PC-9 (cell line): Measurements from ENCODE around the gene GCFC2. TPM values are rescaled to one million over a fixed set of nuclear protein-coding genes. Genes with fewer than 3 reads are reported as not detected.
A peak's percentile ranks its signal among the peaks of the same experiment; 100 is the strongest.

Source experiments
- BruUV-seq: library from RNA; stranded (reverse); fragments of 400-500 nt; replicated peaks from 2 replicates; lab custom pipeline; 2021; lab: Mats Ljungman, UMichigan
- CTCF ChIA-PET: fragments of 300-600 bp; sonication (Branson Sonifier 250); formaldehyde crosslinking; loops from one replicate; lab custom pipeline; 2022; ENCODE audit warnings: antibody characterized with exemption; lab: Charles Lee
- POLR2A ChIA-PET: fragments of 300-600 bp; sonication (Branson Sonifier 250); formaldehyde crosslinking; loops from one replicate; lab custom pipeline; 2022; ENCODE audit warnings: antibody characterized with exemption; ENCODE audit not compliant: unreplicated experiment; lab: Charles Lee
- DNase-seq, 2 experiments: peaks; one replicate each; pipeline versions ENCODE4 v3.0.0 to v3.0.0-alpha.2; 2015 to 2022; ENCODE audit warnings: mixed read lengths in 1 of 2
- H2AFZ ChIP-seq: fragments of 200-600 bp; sonication (generic); 2 replicates; pipeline ENCODE4 v1.8.1; 2017; ENCODE audit warnings: antibody characterized with exemption
- H3F3A ChIP-seq: fragments of 200-600 bp; sonication (generic); 2 replicates; pipeline ENCODE4 v1.8.1; 2017; ENCODE audit warnings: antibody characterized with exemption, mild to moderate bottlenecking, low read depth; ENCODE audit not compliant: insufficient read depth
- H3K27ac ChIP-seq: fragments of 200-600 bp; sonication (generic); 2 replicates; pipeline ENCODE4 v1.6.1; 2016; ENCODE audit warnings: mixed run types
- H3K27me3 ChIP-seq: fragments of 200-600 bp; sonication (generic); 2 replicates; pipeline ENCODE4 v1.6.1; 2016; ENCODE audit warnings: low read depth, mixed run types; ENCODE audit not compliant: insufficient read depth
- H3K36me3 ChIP-seq: fragments of 200-600 bp; sonication (generic); 2 replicates; pipeline ENCODE4 v1.6.1; 2016; ENCODE audit warnings: low read depth, mixed run types
- H3K4me1 ChIP-seq: fragments of 200-600 bp; sonication (generic); replicated peaks from 2 replicates; pipeline ENCODE4 v1.6.1; 2016; ENCODE audit warnings: mixed run types; ENCODE audit not compliant: insufficient read depth
- H3K4me2 ChIP-seq: fragments of 200-600 bp; sonication (generic); 2 replicates; pipeline ENCODE4 v1.6.1; 2017; ENCODE audit warnings: mixed run types
- H3K4me3 ChIP-seq: fragments of 200-600 bp; sonication (generic); 2 replicates; pipeline ENCODE4 v1.6.1; 2016; ENCODE audit warnings: mixed run types
- H3K79me2 ChIP-seq: fragments of 200-600 bp; sonication (generic); 2 replicates; pipeline ENCODE4 v1.6.1; 2017; ENCODE audit warnings: low read depth, mixed run types
- H3K9me2 ChIP-seq: fragments of 200-600 bp; sonication (generic); 2 replicates; pipeline ENCODE4 v1.8.1; 2017; ENCODE audit warnings: mild to moderate bottlenecking; ENCODE audit not compliant: insufficient read depth
- H3K9me3 ChIP-seq: fragments of 200-600 bp; sonication (generic); 2 replicates; pipeline ENCODE4 v1.8.1; 2016; ENCODE audit warnings: low read depth; ENCODE audit not compliant: insufficient read depth
- H4K20me1 ChIP-seq: fragments of 200-600 bp; sonication (generic); 2 replicates; pipeline ENCODE4 v1.8.1; 2017; ENCODE audit not compliant: insufficient read depth
- EZH2 ChIP-seq: fragments of 200-600 bp; sonication (generic); IDR thresholded peaks from 2 replicates; pipeline ENCODE4 v1.8.0; 2017; ENCODE audit warnings: antibody characterized with exemption, low read depth
- intact Hi-C: fragments of 100-400 bp; cut with micrococcal nuclease; formaldehyde crosslinking; loops from one replicate; pipeline ENCODE4 v1.10.0; 2022; ENCODE audit not compliant: unreplicated experiment
- total RNA-seq: library from RNA; stranded (reverse); gene quantifications from 2 replicates; pipeline ENCODE4 v1.2.3, GENCODE V29; 2021
- TF ChIP-seq, protein P1 (sequence below): fragments of 200-600 bp; sonication (generic); conservative IDR thresholded peaks from 2 replicates; pipeline ENCODE4 v1.6.1; 2017; ENCODE audit warnings: mixed run types, antibody characterized with exemption, mild to moderate bottlenecking, moderate library complexity

The GCFC2 gene
- total RNA-seq, 1 experiment from 2014 or later = 15.7 TPM

DNA sequence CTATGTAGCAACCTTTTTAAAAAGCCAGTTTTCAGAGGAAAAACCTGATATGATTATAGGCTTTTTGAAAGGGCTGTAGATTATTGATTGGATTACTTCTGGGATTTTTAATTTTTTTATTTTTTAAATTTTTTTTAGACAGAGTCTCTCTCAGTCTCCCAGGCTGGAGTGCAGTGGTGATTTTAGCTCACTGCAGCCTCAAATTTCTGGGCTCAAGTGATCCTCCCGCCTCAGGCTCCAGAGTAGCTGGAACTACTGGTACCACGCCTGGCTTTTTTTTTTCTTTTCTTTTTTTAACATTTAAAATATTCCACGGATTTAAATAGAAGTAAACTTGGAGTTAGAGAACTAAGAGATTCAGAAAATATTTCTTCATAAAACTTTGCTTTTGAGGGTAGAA lies 62.9 kb downstream of the GCFC2 start:
- peaks cover 18% of the 10 kb centered on the region; the same call in 1 of the 2 replicates for H3K36me3 ChIP-seq
- H3K27ac ChIP-seq = 0 out of 2 replicates have a peak overlapping the region, but pooled peaks have one; percentile 48
- POLR2A ChIA-PET = no interaction called here
- no TSS peak for BruUV-seq
- no peaks in the 10 kb centered on the region for H3K9me3 ChIP-seq
- CTCF ChIA-PET = no interaction called here
- no peaks in the 10 kb centered on the region for H3F3A ChIP-seq
- peaks cover 15% of the 10 kb centered on the region for H3K4me1 ChIP-seq
- H4K20me1 ChIP-seq = no peaks in the 10 kb centered on the region
- peak overlapping the region; percentile 81 for H3K4me3 ChIP-seq
- DNase-seq = no peak
- intact Hi-C loops = no loop called here
- peaks cover 29% of the 10 kb centered on the region for H3K79me2 ChIP-seq
- peak overlapping the region; percentile 99 for H2AFZ ChIP-seq
- TF ChIP-seq, protein P1, sequence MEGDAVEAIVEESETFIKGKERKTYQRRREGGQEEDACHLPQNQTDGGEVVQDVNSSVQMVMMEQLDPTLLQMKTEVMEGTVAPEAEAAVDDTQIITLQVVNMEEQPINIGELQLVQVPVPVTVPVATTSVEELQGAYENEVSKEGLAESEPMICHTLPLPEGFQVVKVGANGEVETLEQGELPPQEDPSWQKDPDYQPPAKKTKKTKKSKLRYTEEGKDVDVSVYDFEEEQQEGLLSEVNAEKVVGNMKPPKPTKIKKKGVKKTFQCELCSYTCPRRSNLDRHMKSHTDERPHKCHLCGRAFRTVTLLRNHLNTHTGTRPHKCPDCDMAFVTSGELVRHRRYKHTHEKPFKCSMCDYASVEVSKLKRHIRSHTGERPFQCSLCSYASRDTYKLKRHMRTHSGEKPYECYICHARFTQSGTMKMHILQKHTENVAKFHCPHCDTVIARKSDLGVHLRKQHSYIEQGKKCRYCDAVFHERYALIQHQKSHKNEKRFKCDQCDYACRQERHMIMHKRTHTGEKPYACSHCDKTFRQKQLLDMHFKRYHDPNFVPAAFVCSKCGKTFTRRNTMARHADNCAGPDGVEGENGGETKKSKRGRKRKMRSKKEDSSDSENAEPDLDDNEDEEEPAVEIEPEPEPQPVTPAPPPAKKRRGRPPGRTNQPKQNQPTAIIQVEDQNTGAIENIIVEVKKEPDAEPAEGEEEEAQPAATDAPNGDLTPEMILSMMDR = no peak
- TF ChIP-seq EZH2 = no peak
- H3K27me3 ChIP-seq = no peaks in the 10 kb centered on the region
- H3K9me2 ChIP-seq = no peaks in the 10 kb centered on the region
- H3K4me2 ChIP-seq = peak overlapping the region; percentile 96

- H3K4me3 ChIP-seq = peak within 1 kb of the TSS; percentile 81
- CTCF ChIA-PET = interaction anchor here (0.8 kb wide), 1 partner anchor 30 kb away, joined by 3 read pairs; no protein-coding TSS in a partner anchor
- H3K79me2 ChIP-seq = peaks cover 29% of the 10 kb centered on the region
- no peaks in the 10 kb centered on the region for H4K20me1 ChIP-seq
- H3K27me3 ChIP-seq = no peaks in the 10 kb centered on the region
- H3K9me2 ChIP-seq = no peaks in the 10 kb centered on the region
- POLR2A ChIA-PET = interaction anchor here (0.5 to 0.7 kb wide), 4 partner anchors 13 to 1928 kb away, joined by 3 to 4 read pairs (median 3); no protein-coding TSS in a partner anchor
- no peaks in the 10 kb centered on the region for H3K9me3 ChIP-seq
- TF ChIP-seq, protein P1 = no peak
- no peak for TF ChIP-seq EZH2
- peaks cover 15% of the 10 kb centered on the region for H3K4me1 ChIP-seq
- TSS peak; percentile 47 for BruUV-seq
- no peaks in the 10 kb centered on the region for H3F3A ChIP-seq
- peak; percentile 68 to 82 for DNase-seq
- H2AFZ ChIP-seq = peak within 1 kb of the TSS; percentile 99
- H3K4me2 ChIP-seq = peak within 1 kb of the TSS; percentile 96
- intact Hi-C loops = no loop called here
- H3K27ac ChIP-seq = peak within 1 kb of the TSS; percentile 48; the same call in 1 of the 2 replicates
- 0 out of 2 replicates have a peak, but pooled peaks cover 9% of the 10 kb centered on the region for H3K36me3 ChIP-seq
Measured at GRCh38 chr2:75646583-75647425, 63.9 kb downstream of the GCFC2 start, which contains the start of gene MRPL19. Gene MRPL19, plus strand, starts transcription at chr2:75646783. Its CDS starts 25 bp downstream, at chr2:75646808.

DNA sequence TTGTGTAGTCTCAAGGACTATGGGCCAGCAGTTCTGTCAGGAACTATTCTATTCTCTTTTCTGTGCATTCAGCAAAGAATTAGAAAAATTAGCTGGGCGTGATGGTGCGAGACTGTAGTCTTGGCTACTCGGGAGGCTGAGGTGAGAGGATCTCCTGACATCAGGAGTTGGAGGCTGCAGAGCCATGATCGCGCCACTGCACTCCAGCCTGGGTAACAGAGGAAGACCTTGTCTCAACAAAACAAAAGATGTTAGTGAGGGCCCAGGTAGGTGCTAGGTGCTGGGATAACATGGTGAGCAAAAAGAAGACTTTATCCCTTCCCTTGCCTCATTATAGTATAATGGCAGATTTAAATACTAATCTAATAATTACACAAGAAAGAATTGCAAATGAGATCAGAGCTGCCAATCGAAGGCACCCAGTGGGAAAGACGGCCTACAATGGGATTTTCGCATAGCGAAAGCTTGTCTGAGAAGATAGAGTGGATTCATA lies 64.6 kb downstream of the GCFC2 start:
- BruUV-seq = TSS peak; percentile 60
- CTCF ChIA-PET = interaction anchor here (0.8 kb wide), 1 partner anchor 31 kb away, joined by 3 read pairs; no protein-coding TSS in a partner anchor
- no peak for DNase-seq
- Histone ChIP-seq H4K20me1 (no peaks in the 10 kb centered on the region), H3K9me3 (no peaks in the 10 kb centered on the region), H2AFZ (peak overlapping the region; percentile 99), H3K79me2 (peaks cover 29% of the 10 kb centered on the region), H3K4me2 (peak overlapping the region; percentile 96), H3K4me1 (peaks cover 15% of the 10 kb centered on the region), H3K36me3 (0 out of 2 replicates have a peak, but pooled peaks cover 9% of the 10 kb centered on the region), H3K27ac (peak overlapping the region; percentile 48; the same call in 1 of the 2 replicates), H3K27me3 (no peaks in the 10 kb centered on the region), H3K9me2 (no peaks in the 10 kb centered on the region), H3K4me3 (peak overlapping the region; percentile 81), H3F3A (no peaks in the 10 kb centered on the region)
- no peak for TF ChIP-seq EZH2
- TF ChIP-seq, protein P1 = no peak
- intact Hi-C loops = no loop called here
- POLR2A ChIA-PET = interaction anchor here (0.5 to 0.7 kb wide), 3 partner anchors 14 to 60 kb away, joined by 3 to 4 read pairs (median 3); no protein-coding TSS in a partner anchor
